ENCODE data around the gene ZNF660. TPM values are rescaled to one million over a fixed set of nuclear protein-coding genes. Genes with fewer than 3 reads are reported as not detected.
"Not testable (repeated sequence)": the region's sequence is repeated elsewhere in the genome, so short reads cannot be mapped to it uniquely, and the experiment has no call there.

The ZNF660 gene
- 1.1 and 1.2 TPM in 2 replicates for total RNA-seq (2014; rRNA removed; shearing (Covaris generic))

GRCh38 chr3:44584646-44585501 is at the start of gene ZNF660:
ZNF660 (plus strand) TSS chr3:44584964; CDS start chr3:44594194, 9,230 bp downstream.
- peak; percentile 71 for DNase-seq (ENCODE audit: low read depth)

- DNase-seq (ENCODE audit: low read depth), result no peak
These were observed 49.4 kb upstream of the ZNF660 start for GRCh38 chr3:44535364-44535763.

GRCh38 chr3:44544811-44545210 is 40.0 kb upstream of the ZNF660 start:
- not testable (repeated sequence) for DNase-seq (ENCODE audit: low read depth)

- peak; percentile 66 for DNase-seq (ENCODE audit: low read depth)
These were observed 29.9 kb upstream of the ZNF660 start, which contains the start of gene ZKSCAN7 for GRCh38 chr3:44554626-44555592. ZKSCAN7 (plus strand) TSS chr3:44555193; CDS start chr3:44557048, 1,855 bp downstream.

- peak; percentile 14 for DNase-seq (ENCODE audit: low read depth)
These were observed 29.0 kb upstream of the ZNF660 start for GRCh38 chr3:44555723-44556122.

- DNase-seq (ENCODE audit: low read depth), result no peak
These were observed 27.7 kb upstream of the ZNF660 start for GRCh38 chr3:44557074-44557473.

- DNase-seq (ENCODE audit: low read depth), result no peak
These were observed 23.7 kb upstream of the ZNF660 start for GRCh38 chr3:44561076-44561475.

GRCh38 chr3:44562147-44562546 is 22.6 kb upstream of the ZNF660 start:
- no peak for DNase-seq (ENCODE audit: low read depth)

- DNase-seq (ENCODE audit: low read depth), result no peak
These were observed 16.2 kb upstream of the ZNF660 start for GRCh38 chr3:44568561-44568960.

- DNase-seq (ENCODE audit: low read depth), result no peak
These were observed 13.7 kb upstream of the ZNF660 start for GRCh38 chr3:44571024-44571423.

- DNase-seq (ENCODE audit: low read depth), result no peak
These were observed 8.2 kb upstream of the ZNF660 start for GRCh38 chr3:44576613-44577012.

GRCh38 chr3:44577354-44577952 is 7.3 kb upstream of the ZNF660 start:
- DNase-seq (ENCODE audit: low read depth), result not testable (repeated sequence)

GRCh38 chr3:44578316-44578715 is 6.4 kb upstream of the ZNF660 start:
- not testable (repeated sequence) for DNase-seq (ENCODE audit: low read depth)

GRCh38 chr3:44578924-44579515 is 5.7 kb upstream of the ZNF660 start:
- not testable (repeated sequence) for DNase-seq (ENCODE audit: low read depth)

- not testable (repeated sequence) for DNase-seq (ENCODE audit: low read depth)
These were observed 5.0 kb upstream of the ZNF660 start for GRCh38 chr3:44579749-44580148.

GRCh38 chr3:44580971-44581370 is 3.8 kb upstream of the ZNF660 start:
- not testable (repeated sequence) for DNase-seq (ENCODE audit: low read depth)

GRCh38 chr3:44596621-44597020 is 11.9 kb downstream of the ZNF660 start:
- no peak for DNase-seq (ENCODE audit: low read depth)

GRCh38 chr3:44601749-44602148 is 17.0 kb downstream of the ZNF660 start:
- DNase-seq (ENCODE audit: low read depth), result no peak

GRCh38 chr3:44612678-44613077 is 27.9 kb downstream of the ZNF660 start:
- DNase-seq (ENCODE audit: low read depth), result no peak

GRCh38 chr3:44624749-44625480 is 40.2 kb downstream of the ZNF660 start, which contains the start of gene ZNF197:
ZNF197 (plus strand) TSS chr3:44625036; CDS start chr3:44629155, 4,119 bp downstream.
- peak; percentile 95 for DNase-seq (ENCODE audit: low read depth)
